ENCODE results near the gene SMYD2.

The SMYD2 gene

DNA sequence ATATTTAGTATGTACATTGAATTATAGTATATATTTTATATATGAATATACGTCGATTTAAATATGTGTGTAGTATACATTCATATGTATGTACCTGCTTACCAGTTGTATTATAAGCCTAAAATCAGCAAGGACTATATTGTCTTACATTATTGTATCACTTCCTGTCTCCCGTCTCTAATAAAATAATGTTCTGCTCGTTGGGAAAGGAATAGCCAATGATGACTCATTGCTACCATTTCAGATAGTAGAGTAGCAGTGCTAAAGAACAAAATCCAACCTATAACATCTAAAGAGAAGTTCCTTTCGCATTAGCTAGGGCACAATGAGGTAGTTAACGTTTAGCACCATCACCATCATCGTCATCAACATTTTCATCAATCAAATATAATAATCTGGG is 39.9 kb upstream of the SMYD2 start:
- H3K79me2 ChIP-seq (ENCODE audit: control insufficient read depth, insufficient read depth, low read length, poor library complexity) = no peaks in the 10 kb centered on the region
- H3K4me1 ChIP-seq (ENCODE audit: control insufficient read depth in 1 of 2, insufficient read depth in 2 of 2, low read length in 2 of 2) = no peaks in the 10 kb centered on the region
- H3K14ac ChIP-seq (ENCODE audit: low read length) = no peak overlapping the region
- H2AFZ ChIP-seq (ENCODE audit: insufficient read depth, low read length, poor library complexity) = no peak overlapping the region
- no peak overlapping the region for H3K9ac ChIP-seq (ENCODE audit: low read length)
- H3K9me3 ChIP-seq (ENCODE audit: insufficient read depth, low read depth, low read length) = no peaks in the 10 kb centered on the region
- no peaks in the 10 kb centered on the region for H3K36me3 ChIP-seq (ENCODE audit: control insufficient read depth in 1 of 2, insufficient read depth in 2 of 2, low read length in 2 of 2)
- no peak overlapping the region for H2BK5ac ChIP-seq (ENCODE audit: low read depth, low read length, poor library complexity)
- no peak for DNase-seq
- no peaks in the 10 kb centered on the region for H3K27me3 ChIP-seq (ENCODE audit: insufficient read depth, low read length)
- H2BK12ac ChIP-seq (ENCODE audit: low read length) = no peak overlapping the region
- no peak overlapping the region for H3K4me3 ChIP-seq (ENCODE audit: low read depth, low read length)
- H4K8ac ChIP-seq (ENCODE audit: low read depth, low read length) = no peak overlapping the region
- H3K4ac ChIP-seq (ENCODE audit: low read depth, low read length) = no peak overlapping the region
- H3K4me2 ChIP-seq (ENCODE audit: low read length) = no peak overlapping the region
- H2BK120ac ChIP-seq (ENCODE audit: insufficient read depth, low read length, poor library complexity) = no peak overlapping the region
- no CpG with 5 or more reads among the region's 7 CpGs for WGBS (ENCODE audit: extremely low coverage, insufficient coverage, insufficient read length)
- H2AK5ac ChIP-seq (ENCODE audit: low read length) = no peak overlapping the region
- no peak overlapping the region for H3K18ac ChIP-seq (ENCODE audit: low read length)
- no peak overlapping the region for H3K23ac ChIP-seq (ENCODE audit: low read length)
- no peak overlapping the region for H4K91ac ChIP-seq (ENCODE audit: low read depth, low read length)
- H3K27ac ChIP-seq (ENCODE audit: low read depth, low read length) = no peak overlapping the region
- H4K12ac ChIP-seq (ENCODE audit: low read depth, low read length) = no peak overlapping the region
- no peaks in the 10 kb centered on the region for H3K79me1 ChIP-seq (ENCODE audit: low read length)

DNA sequence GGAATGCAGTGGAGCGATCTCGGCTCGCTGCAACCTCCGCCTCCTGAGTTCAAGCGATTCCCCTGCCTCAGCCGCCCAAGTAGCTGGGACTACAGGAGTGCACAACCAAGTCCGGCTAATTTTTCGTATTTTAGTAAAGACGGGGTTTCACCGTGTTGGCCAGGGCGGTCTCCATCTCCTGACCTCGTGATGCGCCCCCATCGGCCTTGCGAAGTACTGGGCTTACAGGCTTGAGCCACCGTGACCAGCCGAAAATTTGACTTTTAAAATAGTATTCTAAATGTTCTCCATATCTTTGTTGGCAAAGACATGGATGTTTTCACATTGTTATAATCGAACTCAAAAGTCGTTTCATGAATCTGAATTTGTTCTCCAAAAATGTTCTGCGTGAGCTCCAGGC is 36.7 kb upstream of the SMYD2 start:
- Histone ChIP-seq H2BK12ac (ENCODE audit: low read length) (no peak overlapping the region), H2BK5ac (ENCODE audit: low read depth, low read length, poor library complexity) (no peak overlapping the region), H3K4me3 (ENCODE audit: low read depth, low read length) (no peak overlapping the region), H3K23ac (ENCODE audit: low read length) (no peak overlapping the region), H3K4ac (ENCODE audit: low read depth, low read length) (no peak overlapping the region), H3K79me2 (ENCODE audit: control insufficient read depth, insufficient read depth, low read length, poor library complexity) (no peaks in the 10 kb centered on the region), H3K14ac (ENCODE audit: low read length) (no peak overlapping the region), H3K4me1 (ENCODE audit: control insufficient read depth in 1 of 2, insufficient read depth in 2 of 2, low read length in 2 of 2) (no peaks in the 10 kb centered on the region), H3K9me3 (ENCODE audit: insufficient read depth, low read depth, low read length) (no peaks in the 10 kb centered on the region), H3K27me3 (ENCODE audit: insufficient read depth, low read length) (no peaks in the 10 kb centered on the region), H3K4me2 (ENCODE audit: low read length) (no peak overlapping the region), H3K18ac (ENCODE audit: low read length) (no peak overlapping the region), H3K79me1 (ENCODE audit: low read length) (no peaks in the 10 kb centered on the region), H2AFZ (ENCODE audit: insufficient read depth, low read length, poor library complexity) (no peak overlapping the region), H4K91ac (ENCODE audit: low read depth, low read length) (no peak overlapping the region), H2BK120ac (ENCODE audit: insufficient read depth, low read length, poor library complexity) (no peak overlapping the region), H2AK5ac (ENCODE audit: low read length) (no peak overlapping the region), H4K12ac (ENCODE audit: low read depth, low read length) (no peak overlapping the region), H3K36me3 (ENCODE audit: control insufficient read depth in 1 of 2, insufficient read depth in 2 of 2, low read length in 2 of 2) (no peaks in the 10 kb centered on the region), H3K9ac (ENCODE audit: low read length) (no peak overlapping the region), H3K27ac (ENCODE audit: low read depth, low read length) (no peak overlapping the region), H4K8ac (ENCODE audit: low read depth, low read length) (no peak overlapping the region)
- no peak for DNase-seq
- no CpG with 5 or more reads among the region's 20 CpGs for WGBS (ENCODE audit: extremely low coverage, insufficient coverage, insufficient read length)

DNA sequence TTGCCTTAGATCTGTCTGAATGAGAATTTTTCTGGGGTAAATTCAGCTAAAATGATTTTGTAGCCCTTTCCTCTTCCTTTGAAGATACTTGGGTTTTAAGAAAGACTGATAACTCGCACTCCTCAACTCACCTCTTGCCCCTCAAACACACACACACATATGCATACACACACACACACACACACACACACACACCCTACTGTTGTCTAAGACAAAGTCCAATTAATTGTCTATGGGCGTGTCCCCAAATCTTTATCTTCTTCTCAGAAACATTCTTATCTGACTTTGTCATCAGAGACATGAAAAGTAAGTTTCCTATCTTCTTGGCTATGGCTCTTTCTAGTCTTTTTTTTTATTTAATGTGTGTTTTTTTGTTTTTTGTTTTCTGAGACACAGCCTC is 36.1 kb upstream of the SMYD2 start:
- no peak for DNase-seq
- H3K9me3 ChIP-seq (ENCODE audit: insufficient read depth, low read depth, low read length) = no peaks in the 10 kb centered on the region
- no peak overlapping the region for H2AFZ ChIP-seq (ENCODE audit: insufficient read depth, low read length, poor library complexity)
- no peak overlapping the region for H4K8ac ChIP-seq (ENCODE audit: low read depth, low read length)
- H3K9ac ChIP-seq (ENCODE audit: low read length) = no peak overlapping the region
- H3K4me2 ChIP-seq (ENCODE audit: low read length) = no peak overlapping the region
- no peak overlapping the region for H2BK5ac ChIP-seq (ENCODE audit: low read depth, low read length, poor library complexity)
- H3K79me1 ChIP-seq (ENCODE audit: low read length) = no peaks in the 10 kb centered on the region
- H3K79me2 ChIP-seq (ENCODE audit: control insufficient read depth, insufficient read depth, low read length, poor library complexity) = no peaks in the 10 kb centered on the region
- H3K27me3 ChIP-seq (ENCODE audit: insufficient read depth, low read length) = no peaks in the 10 kb centered on the region
- H3K4ac ChIP-seq (ENCODE audit: low read depth, low read length) = no peak overlapping the region
- no peaks in the 10 kb centered on the region for H3K4me1 ChIP-seq (ENCODE audit: control insufficient read depth in 1 of 2, insufficient read depth in 2 of 2, low read length in 2 of 2)
- H3K36me3 ChIP-seq (ENCODE audit: control insufficient read depth in 1 of 2, insufficient read depth in 2 of 2, low read length in 2 of 2) = no peaks in the 10 kb centered on the region
- no CpG with 5 or more reads among the region's 2 CpGs for WGBS (ENCODE audit: extremely low coverage, insufficient coverage, insufficient read length)
- no peak overlapping the region for H2BK120ac ChIP-seq (ENCODE audit: insufficient read depth, low read length, poor library complexity)
- no peak overlapping the region for H3K27ac ChIP-seq (ENCODE audit: low read depth, low read length)
- no peak overlapping the region for H2BK12ac ChIP-seq (ENCODE audit: low read length)
- H3K14ac ChIP-seq (ENCODE audit: low read length) = no peak overlapping the region
- H2AK5ac ChIP-seq (ENCODE audit: low read length) = no peak overlapping the region
- no peak overlapping the region for H3K23ac ChIP-seq (ENCODE audit: low read length)
- H4K91ac ChIP-seq (ENCODE audit: low read depth, low read length) = no peak overlapping the region
- no peak overlapping the region for H4K12ac ChIP-seq (ENCODE audit: low read depth, low read length)
- no peak overlapping the region for H3K4me3 ChIP-seq (ENCODE audit: low read depth, low read length)
- no peak overlapping the region for H3K18ac ChIP-seq (ENCODE audit: low read length)

DNA sequence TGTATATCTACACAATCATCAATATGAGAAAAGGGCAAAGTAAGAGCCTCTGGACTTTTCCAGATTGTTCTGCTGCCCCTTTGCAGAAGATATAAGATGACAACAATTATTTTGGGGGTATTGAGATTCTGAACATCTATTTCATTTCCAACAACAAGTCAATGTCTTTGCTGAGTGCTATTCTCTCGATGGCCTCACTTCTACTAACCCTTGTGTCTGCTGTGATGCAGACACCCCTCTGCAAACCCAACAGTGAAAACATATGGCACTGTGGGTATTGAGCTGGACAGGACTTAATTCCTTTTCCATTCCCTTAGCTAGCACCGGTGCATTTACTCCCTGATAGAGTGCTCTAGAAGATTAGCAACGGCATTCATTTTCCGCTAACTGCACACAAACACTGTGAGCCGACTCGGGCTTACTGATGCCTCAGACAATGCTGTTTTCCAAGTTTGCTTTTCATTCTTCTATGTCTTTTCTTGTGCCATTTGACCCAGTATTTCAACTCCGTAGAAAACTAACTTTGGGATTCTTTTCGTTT is 33.4 kb upstream of the SMYD2 start:
- H3K14ac ChIP-seq (ENCODE audit: low read length) = no peak overlapping the region
- H4K8ac ChIP-seq (ENCODE audit: low read depth, low read length) = no peak overlapping the region
- H2BK5ac ChIP-seq (ENCODE audit: low read depth, low read length, poor library complexity) = no peak overlapping the region
- no peaks in the 10 kb centered on the region for H3K4me1 ChIP-seq (ENCODE audit: control insufficient read depth in 1 of 2, insufficient read depth in 2 of 2, low read length in 2 of 2)
- H3K27me3 ChIP-seq (ENCODE audit: insufficient read depth, low read length) = no peaks in the 10 kb centered on the region
- no peak overlapping the region for H2BK120ac ChIP-seq (ENCODE audit: insufficient read depth, low read length, poor library complexity)
- H3K4ac ChIP-seq (ENCODE audit: low read depth, low read length) = no peak overlapping the region
- no peak overlapping the region for H3K4me2 ChIP-seq (ENCODE audit: low read length)
- no peaks in the 10 kb centered on the region for H3K79me1 ChIP-seq (ENCODE audit: low read length)
- no peak overlapping the region for H3K27ac ChIP-seq (ENCODE audit: low read depth, low read length)
- H3K4me3 ChIP-seq (ENCODE audit: low read depth, low read length) = no peak overlapping the region
- no peaks in the 10 kb centered on the region for H3K9me3 ChIP-seq (ENCODE audit: insufficient read depth, low read depth, low read length)
- H4K91ac ChIP-seq (ENCODE audit: low read depth, low read length) = no peak overlapping the region
- no peak overlapping the region for H4K12ac ChIP-seq (ENCODE audit: low read depth, low read length)
- H3K9ac ChIP-seq (ENCODE audit: low read length) = no peak overlapping the region
- H2AK5ac ChIP-seq (ENCODE audit: low read length) = no peak overlapping the region
- H3K79me2 ChIP-seq (ENCODE audit: control insufficient read depth, insufficient read depth, low read length, poor library complexity) = no peaks in the 10 kb centered on the region
- no peaks in the 10 kb centered on the region for H3K36me3 ChIP-seq (ENCODE audit: control insufficient read depth in 1 of 2, insufficient read depth in 2 of 2, low read length in 2 of 2)
- DNase-seq = no peak
- H3K23ac ChIP-seq (ENCODE audit: low read length) = no peak overlapping the region
- H2AFZ ChIP-seq (ENCODE audit: insufficient read depth, low read length, poor library complexity) = no peak overlapping the region
- no peak overlapping the region for H3K18ac ChIP-seq (ENCODE audit: low read length)
- H2BK12ac ChIP-seq (ENCODE audit: low read length) = no peak overlapping the region
- WGBS (ENCODE audit: extremely low coverage, insufficient coverage, insufficient read length) = no CpG with 5 or more reads among the region's 8 CpGs

Data from trophoblast cell (in vitro differentiated cells and primary cell).